IMR-90 (cell line): ENCODE data around the gene FAM78A. TPM values are rescaled to one million over a fixed set of nuclear protein-coding genes. Genes with fewer than 3 reads are reported as not detected.

Experiments used
- ATAC-seq: fragments of 200-7000 bp; cut with Tn5 transposase; 2 replicates; pipeline ENCODE4 v1.9.1; 2020; ENCODE audit warnings: low read depth, mild to moderate bottlenecking, moderate library complexity
- BruUV-seq: library from RNA; stranded (reverse); fragments of 400-500 nt; replicated peaks from 2 replicates; lab custom pipeline; 2021; lab: Mats Ljungman, UMichigan
- CTCF ChIA-PET: fragments of 300-600 bp; formaldehyde crosslinking; extraction: SDS; loops from one replicate; lab custom pipeline; 2021; ENCODE audit warnings: antibody characterized with exemption; lab: Yijun Ruan, JAX
- POLR2A ChIA-PET: fragments of 300-600 bp; sonication (Branson Sonifier 250); formaldehyde crosslinking; loops from one replicate; lab custom pipeline; 2022; ENCODE audit warnings: antibody characterized with exemption; ENCODE audit not compliant: unreplicated experiment; lab: Charles Lee
- DNase-seq: peaks from one replicate; pipeline ENCODE4 v3.0.0; 2013
- H2AFZ ChIP-seq: replicated peaks from 2 replicates; pipeline ENCODE3; 2013; ENCODE audit warnings: low read length, mild to moderate bottlenecking; ENCODE audit not compliant: poor library complexity
- H2AK5ac ChIP-seq: 2 replicates; pipeline ENCODE4 v1.6.1; 2013; ENCODE audit warnings: low read depth, low read length, inconsistent platforms
- H2AK9ac ChIP-seq: replicated peaks from 2 replicates; pipeline ENCODE3; 2013; ENCODE audit warnings: mild to moderate bottlenecking, low read depth, low read length, moderate library complexity; ENCODE audit not compliant: poor library complexity
- H2BK120ac ChIP-seq: 2 replicates; pipeline ENCODE4 v1.6.1; 2013; ENCODE audit warnings: low read depth, low read length, inconsistent platforms
- H2BK15ac ChIP-seq: 3 replicates; pipeline ENCODE4 v1.6.1; 2013; ENCODE audit warnings: low read depth, low read length, inconsistent platforms
- H2BK20ac ChIP-seq: 2 replicates; pipeline ENCODE4 v1.6.1; 2013; ENCODE audit warnings: low read depth, mild to moderate bottlenecking, inconsistent platforms, low read length, moderate library complexity
- H2BK5ac ChIP-seq: 2 replicates; pipeline ENCODE4 v1.6.1; 2013; ENCODE audit warnings: mild to moderate bottlenecking, low read depth, low read length, inconsistent platforms; ENCODE audit not compliant: poor library complexity, severe bottlenecking
- H3K14ac ChIP-seq: replicated peaks from 2 replicates; pipeline ENCODE4 v1.6.1; 2013; ENCODE audit warnings: low read depth, low read length, inconsistent platforms
- H3K18ac ChIP-seq: 2 replicates; pipeline ENCODE4 v1.6.1; 2013; ENCODE audit warnings: low read depth, low read length, control low read depth
- H3K23ac ChIP-seq: 2 replicates; pipeline ENCODE4 v1.6.1; 2013; ENCODE audit warnings: low read depth, low read length, inconsistent platforms
- H3K27ac ChIP-seq: 2 replicates; pipeline ENCODE4 v1.5.1; 2013; ENCODE audit warnings: mild to moderate bottlenecking, control low read depth, low read length; ENCODE audit not compliant: insufficient read depth
- H3K27me3 ChIP-seq: 2 replicates; pipeline ENCODE4 v1.6.1; 2013; ENCODE audit warnings: low read length; ENCODE audit not compliant: control insufficient read depth, insufficient read depth
- H3K36me3 ChIP-seq: 2 replicates; pipeline ENCODE4 v1.6.1; 2013; ENCODE audit warnings: low read length, mixed read lengths; ENCODE audit not compliant: control insufficient read depth, insufficient read depth
- H3K4ac ChIP-seq: 2 replicates; pipeline ENCODE4 v1.6.1; 2013; ENCODE audit warnings: low read depth, low read length, inconsistent platforms
- H3K4me1 ChIP-seq: 2 replicates; pipeline ENCODE4 v1.6.1; 2013; ENCODE audit warnings: low read length, mixed read lengths; ENCODE audit not compliant: control insufficient read depth, insufficient read depth
- H3K4me2 ChIP-seq: 2 replicates; pipeline ENCODE4 v1.6.1; 2013; ENCODE audit warnings: low read depth, mild to moderate bottlenecking, control low read depth, low read length, moderate library complexity
- H3K4me3 ChIP-seq: 2 replicates; pipeline ENCODE4 v1.5.1; 2013; ENCODE audit warnings: low read depth, mild to moderate bottlenecking, control low read depth, low read length, moderate library complexity; ENCODE audit not compliant: insufficient read depth
- H3K56ac ChIP-seq: 2 replicates; pipeline ENCODE4 v1.6.1; 2013; ENCODE audit warnings: low read length, inconsistent platforms; ENCODE audit not compliant: insufficient read depth; ENCODE audit errors: extremely low read depth
- H3K79me1 ChIP-seq, 2 experiments: 2 replicates each; pipeline ENCODE4 v1.6.1; 2013; ENCODE audit warnings: low read length in 2 of 2, inconsistent platforms in 1 of 2, low read depth in 1 of 2
- H3K9ac ChIP-seq: 2 replicates; pipeline ENCODE4 v1.6.1; 2013; ENCODE audit warnings: low read depth, low read length, control low read depth
- H3K9me1 ChIP-seq: 2 replicates; pipeline ENCODE4 v1.6.1; 2013; ENCODE audit warnings: low read length, inconsistent platforms; ENCODE audit not compliant: insufficient read depth
- H3K9me3 ChIP-seq: 2 replicates; pipeline ENCODE4 v1.6.1; 2013; ENCODE audit warnings: low read length; ENCODE audit not compliant: control insufficient read depth, insufficient read depth
- H4K20me1 ChIP-seq: 2 replicates; pipeline ENCODE4 v1.6.1; 2013; ENCODE audit warnings: low read length, inconsistent platforms; ENCODE audit not compliant: insufficient read depth
- H4K5ac ChIP-seq: 2 replicates; pipeline ENCODE4 v1.6.1; 2013; ENCODE audit warnings: mild to moderate bottlenecking, low read depth, low read length, control low read depth
- H4K8ac ChIP-seq, 2 experiments: 2 replicates each; pipeline ENCODE4 v1.6.1; 2013; ENCODE audit warnings: low read depth in 2 of 2, low read length in 2 of 2, control low read depth in 1 of 2, inconsistent platforms in 1 of 2
- H4K91ac ChIP-seq: 2 replicates; pipeline ENCODE4 v1.6.1; 2013; ENCODE audit warnings: low read depth, low read length, inconsistent platforms; ENCODE audit not compliant: insufficient read depth
- BHLHE40 ChIP-seq: fragments of 150-350 bp; IDR thresholded peaks from 2 replicates; pipeline ENCODE4 v1.6.1; 2016; ENCODE audit warnings: mild to moderate bottlenecking, low read depth, low read length
- CHD1 ChIP-seq: IDR thresholded peaks from 2 replicates; pipeline ENCODE4 v1.6.1; 2012; ENCODE audit warnings: low read depth, low read length, improper control_type of control experiment
- FOS ChIP-seq: fragments of 150-350 bp; IDR thresholded peaks from 2 replicates; pipeline ENCODE4 v1.6.1; 2016; ENCODE audit warnings: low read depth, low read length
- MAZ ChIP-seq: IDR thresholded peaks from 2 replicates; pipeline ENCODE4 v1.6.1; 2012; ENCODE audit warnings: low read depth, mild to moderate bottlenecking, low read length, improper control_type of control experiment, moderate library complexity, borderline replicate concordance
- RCOR1 ChIP-seq: IDR thresholded peaks from 2 replicates; pipeline ENCODE4 v1.6.1; 2012; ENCODE audit warnings: mild to moderate bottlenecking, low read length, improper control_type of control experiment; ENCODE audit not compliant: insufficient replicate concordance
- RFX5 ChIP-seq: IDR thresholded peaks from 2 replicates; pipeline ENCODE4 v1.8.0; 2012; ENCODE audit warnings: low read depth, mild to moderate bottlenecking, low read length, moderate library complexity
- SMC3 ChIP-seq: fragments of 150-350 bp; IDR thresholded peaks from 2 replicates; pipeline ENCODE4 v1.6.1; 2016; ENCODE audit warnings: low read depth, mild to moderate bottlenecking, antibody characterized with exemption, low read length, moderate library complexity
- WGBS, 2 experiments: methylation state at CpG; one replicate each; pipeline versions ENCODE4 v1.1.5 to v1.1.7; 2013; ENCODE audit warnings: missing lambda C conversion rate in 2 of 2; ENCODE audit not compliant: insufficient read length in 1 of 2; ENCODE audit errors: extremely low coverage in 2 of 2; 5-methylcytosine and 5-hydroxymethylcytosine counted together
- dilution Hi-C: fragments of 300-500 bp; cut with HindIII; formaldehyde crosslinking; loops from one replicate; pipeline ENCODE4 v1.14.3; 2018; ENCODE audit warnings: low sequenced_read_pairs; ENCODE audit not compliant: unreplicated experiment
- in situ Hi-C: fragments of 300-500 bp; cut with MboI; formaldehyde crosslinking; loops from 3 replicates; pipeline ENCODE4 v1.14.3; 2019; ENCODE audit warnings: low sequenced_read_pairs, inconsistent platforms, mixed read lengths
- intact Hi-C: fragments of 100-400 bp; cut with micrococcal nuclease; formaldehyde crosslinking; loops from 2 replicates; pipeline ENCODE4 v1.10.0; 2022
- polyA plus RNA-seq, 3 experiments: library from polyadenylated mRNA; depleted of rRNA; stranded (reverse); fragments of >200 nt; gene quantifications; 2 replicates each; pipeline ENCODE4 v1.2.3, GENCODE V29; 2012; ENCODE audit warnings: low replicate concordance in 1 of 3
- total RNA-seq: library from RNA; depleted of rRNA; stranded (reverse); fragments of >200 nt; gene quantifications from 2 replicates; pipeline ENCODE4 v1.2.3, GENCODE V29; 2012

The FAM78A gene
- total and polyA plus RNA-seq, 2 of the 4 experiments (the other 2 are of a cell fraction), result 0.18 to 0.27 TPM

DNA sequence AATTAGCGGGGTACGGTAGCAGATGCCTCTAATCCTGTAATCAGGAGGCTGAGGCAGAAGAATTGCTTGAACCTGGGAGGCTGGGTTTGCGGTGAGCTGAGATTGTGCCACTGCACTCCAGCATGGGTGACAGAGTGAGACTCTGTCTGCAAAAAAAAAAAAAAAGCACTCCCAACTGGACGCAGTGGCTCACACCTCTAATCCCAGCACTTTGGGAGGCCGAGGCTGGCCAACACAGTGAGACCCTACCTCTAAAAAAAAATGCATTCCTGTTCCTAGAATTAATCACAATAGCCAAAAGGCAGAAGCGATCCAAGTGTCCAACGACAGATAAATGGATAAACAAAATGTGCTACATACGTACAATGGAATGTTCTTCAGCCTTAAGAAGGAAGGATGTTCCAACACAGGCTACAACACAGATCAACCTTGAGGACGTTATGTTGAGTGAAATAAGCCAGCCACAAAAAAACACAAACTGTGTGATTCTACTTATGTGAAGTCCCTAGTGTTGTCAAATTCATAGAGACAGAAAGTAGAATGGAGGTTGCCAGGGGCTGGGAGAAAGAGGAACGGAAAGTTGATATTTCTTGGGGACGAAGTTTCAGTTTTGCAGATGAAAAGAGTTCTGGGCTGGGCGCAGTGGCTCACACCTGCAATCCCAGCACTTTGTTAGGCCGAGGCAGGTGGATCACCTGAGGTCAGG, 13.8 kb downstream of the FAM78A start:
- Histone ChIP-seq H2BK15ac (no peak overlapping the region), H3K79me1 (no peaks in the 10 kb centered on the region), H2BK5ac (no peak overlapping the region), H4K5ac (no peak overlapping the region), H4K8ac (no peak overlapping the region), H3K9me1 (no peaks in the 10 kb centered on the region), H2AK9ac (no peak overlapping the region), H3K23ac (no peak overlapping the region), H3K27me3 (peaks cover 3% of the 10 kb centered on the region; the same call in 1 of the 2 replicates), H3K9me3 (no peaks in the 10 kb centered on the region), H3K4ac (no peak overlapping the region), H4K91ac (no peak overlapping the region), H3K36me3 (no peaks in the 10 kb centered on the region), H3K14ac (no peak overlapping the region), H3K56ac (no peak overlapping the region), H2AK5ac (no peak overlapping the region), H2BK20ac (no peak overlapping the region), H2AFZ (no peak overlapping the region), H3K4me2 (no peak overlapping the region), H4K20me1 (no peaks in the 10 kb centered on the region), H3K4me3 (no peak overlapping the region), H3K27ac (no peak overlapping the region), H2BK120ac (no peak overlapping the region), H3K9ac (no peak overlapping the region), H3K4me1 (no peaks in the 10 kb centered on the region), H3K18ac (no peak overlapping the region)
- TF ChIP-seq MAZ (no peak), RFX5 (no peak), SMC3 (no peak), CHD1 (no peak), FOS (no peak), RCOR1 (no peak), BHLHE40 (no peak)
- CTCF ChIA-PET, result no interaction called here
- BruUV-seq, result no TSS peak
- 94% methylated on average over 3 of the region's 13 CpGs; no CpG with 5 or more reads in 1 of the 2 experiments for WGBS, 2 experiments
- POLR2A ChIA-PET, result no interaction called here
- dilution Hi-C loops (no loop called here), in situ Hi-C loops (no loop called here), intact Hi-C loops (no loop called here)
- ATAC-seq (peak; percentile 42; the same call in 1 of the 2 replicates), DNase-seq (peak; percentile 25)
